HG03108 (cell line): Measurements from ENCODE around the gene ANGPT4.

Experiments used
- ATAC-seq: cut with Tn5 transposase; IDR thresholded peaks from one replicate; pipeline ENCODE4 v1.9.1; 2021; ENCODE audit warnings: moderate library complexity; ENCODE audit not compliant: unreplicated experiment

The ANGPT4 gene

GRCh38 chr20:942611-943010 is 26.5 kb upstream of the ANGPT4 start:
- no peak for ATAC-seq

DNA sequence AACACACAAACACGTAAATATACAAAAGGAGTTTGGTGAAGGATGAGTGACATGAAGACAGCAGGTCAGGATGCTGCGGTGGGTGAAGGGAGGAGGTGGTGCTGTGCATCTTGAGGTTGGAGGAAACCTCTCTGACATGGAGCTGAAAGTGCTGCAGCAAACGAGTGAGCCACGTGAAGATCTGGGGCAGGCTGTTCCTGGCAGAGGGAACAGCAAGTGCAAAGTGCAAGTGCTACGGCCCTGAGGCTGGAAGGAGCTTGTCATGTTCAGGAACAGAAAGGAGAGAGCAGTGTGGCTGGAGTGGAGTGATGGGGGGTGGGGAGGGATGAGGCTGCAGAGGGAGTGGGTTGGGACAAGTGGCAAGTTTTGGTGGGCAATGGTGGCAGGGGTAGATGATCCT is 24.8 kb upstream of the ANGPT4 start:
- ATAC-seq = no peak

DNA sequence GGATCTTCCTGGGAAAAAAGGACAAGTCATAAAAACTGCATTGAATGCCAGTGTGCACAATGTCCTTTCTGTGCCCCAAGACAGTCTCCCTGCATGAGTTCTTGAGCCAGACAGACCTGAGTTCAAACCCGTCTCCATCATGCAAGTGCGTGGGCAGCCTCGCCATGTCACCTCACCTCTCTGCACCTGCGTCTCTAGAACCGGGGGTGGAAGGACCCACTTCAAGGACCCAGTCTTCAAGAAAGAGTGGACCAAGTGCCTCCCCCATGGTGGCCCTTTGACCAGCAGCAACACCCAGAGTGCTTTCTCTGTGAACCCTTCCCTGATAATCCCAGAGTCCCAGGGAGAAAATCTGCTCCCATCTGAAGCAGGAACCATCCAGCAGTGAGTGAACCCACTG is 23.5 kb upstream of the ANGPT4 start:
- ATAC-seq = no peak

- no peak for ATAC-seq
Observed at GRCh38 chr20:934186-934840, 18.2 kb upstream of the ANGPT4 start.

- no peak for ATAC-seq
Observed at GRCh38 chr20:933029-933428, 16.9 kb upstream of the ANGPT4 start.

- ATAC-seq = no peak
Observed at GRCh38 chr20:931401-931800, 15.3 kb upstream of the ANGPT4 start.

DNA sequence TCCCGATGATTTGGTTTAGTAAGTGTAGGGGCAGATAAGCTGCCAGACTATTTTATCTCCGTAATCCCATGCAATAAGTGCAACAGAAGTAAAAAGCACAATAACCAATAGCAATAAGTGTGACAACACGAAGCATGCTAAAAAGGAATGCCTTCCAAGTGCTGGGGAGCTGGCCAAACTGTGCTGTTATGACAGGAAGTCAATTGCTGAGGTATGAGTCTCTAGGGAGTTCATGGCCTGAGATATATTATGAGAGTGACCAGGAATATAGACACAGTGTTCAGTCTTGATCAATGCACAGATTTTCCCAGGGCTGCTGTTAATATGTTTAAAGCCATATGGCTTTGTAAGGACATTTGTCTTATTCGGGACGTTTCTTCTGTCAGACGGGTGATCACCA is 10.5 kb upstream of the ANGPT4 start:
- no peak for ATAC-seq

DNA sequence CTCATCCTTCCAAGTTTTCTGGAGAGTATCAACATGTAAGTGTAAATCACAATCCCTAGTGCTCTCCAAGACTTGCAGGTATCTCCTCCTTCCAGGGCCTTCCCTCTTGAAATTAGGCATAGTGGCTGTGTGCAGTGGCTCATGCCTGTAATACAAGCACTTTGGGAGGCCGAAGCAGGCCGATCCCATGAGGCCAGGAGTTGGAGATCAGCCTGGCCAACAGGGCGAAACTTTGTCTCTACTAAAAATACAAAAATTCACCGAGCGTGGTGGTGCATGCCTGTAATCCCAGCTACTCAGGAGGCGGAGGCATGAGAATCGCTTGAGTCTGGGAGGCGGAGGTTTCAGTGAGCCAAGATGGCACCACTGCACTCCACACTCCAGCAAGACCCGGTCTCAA is 9.4 kb upstream of the ANGPT4 start:
- no peak for ATAC-seq

GRCh38 chr20:924639-925038 is 8.5 kb upstream of the ANGPT4 start:
- ATAC-seq = no peak

- no peak for ATAC-seq
Observed at GRCh38 chr20:922781-923180, 6.6 kb upstream of the ANGPT4 start.

GRCh38 chr20:921068-921467 is 4.9 kb upstream of the ANGPT4 start:
- no peak for ATAC-seq

DNA sequence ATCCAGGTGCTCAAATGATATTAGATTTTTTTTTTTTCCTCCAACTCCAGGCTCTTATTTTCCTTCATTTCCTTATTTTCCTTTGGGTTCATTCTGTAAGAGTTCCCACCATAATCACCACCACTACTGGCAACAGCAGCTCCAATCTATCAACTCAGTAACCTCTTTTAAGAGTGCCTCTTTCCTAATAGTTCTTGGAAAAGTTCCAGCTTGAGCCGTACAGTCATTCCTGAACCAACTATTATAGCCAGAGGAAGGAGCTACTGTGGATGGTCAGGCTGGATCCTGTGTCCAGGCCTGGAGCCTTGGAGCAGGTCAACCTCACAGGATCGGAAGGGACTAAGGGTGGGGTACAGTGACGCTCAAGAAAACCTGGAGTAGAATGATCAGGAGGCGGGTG is 4.2 kb upstream of the ANGPT4 start:
- ATAC-seq = no peak

GRCh38 chr20:919491-919916 is 3.4 kb upstream of the ANGPT4 start:
- no peak for ATAC-seq

- ATAC-seq = no peak
Observed at GRCh38 chr20:917416-917815, 1.3 kb upstream of the ANGPT4 start.

DNA sequence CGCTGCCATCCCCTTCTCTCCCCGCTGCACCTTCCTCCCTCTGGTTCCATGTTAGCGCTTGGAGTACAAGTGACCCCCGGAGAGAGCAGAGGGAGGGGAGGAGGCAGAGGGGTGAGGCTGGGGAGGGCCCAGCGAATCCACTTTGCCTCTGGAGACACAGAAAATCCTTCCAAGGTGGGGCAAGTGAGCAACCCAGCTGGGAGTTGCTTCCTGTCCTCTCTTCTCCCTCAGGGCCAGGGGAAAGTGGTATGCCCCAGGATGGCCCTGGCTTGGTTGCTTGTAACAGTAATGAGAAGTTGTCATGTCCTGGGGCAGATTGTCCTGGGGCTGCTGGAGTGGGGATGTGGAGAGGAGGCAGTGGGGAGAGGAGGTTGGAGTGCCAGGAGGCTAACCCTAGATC is 691 bp upstream of the ANGPT4 start:
- no peak for ATAC-seq

- ATAC-seq = no peak
Observed at GRCh38 chr20:914727-915498, 1.2 kb downstream of the ANGPT4 start.

DNA sequence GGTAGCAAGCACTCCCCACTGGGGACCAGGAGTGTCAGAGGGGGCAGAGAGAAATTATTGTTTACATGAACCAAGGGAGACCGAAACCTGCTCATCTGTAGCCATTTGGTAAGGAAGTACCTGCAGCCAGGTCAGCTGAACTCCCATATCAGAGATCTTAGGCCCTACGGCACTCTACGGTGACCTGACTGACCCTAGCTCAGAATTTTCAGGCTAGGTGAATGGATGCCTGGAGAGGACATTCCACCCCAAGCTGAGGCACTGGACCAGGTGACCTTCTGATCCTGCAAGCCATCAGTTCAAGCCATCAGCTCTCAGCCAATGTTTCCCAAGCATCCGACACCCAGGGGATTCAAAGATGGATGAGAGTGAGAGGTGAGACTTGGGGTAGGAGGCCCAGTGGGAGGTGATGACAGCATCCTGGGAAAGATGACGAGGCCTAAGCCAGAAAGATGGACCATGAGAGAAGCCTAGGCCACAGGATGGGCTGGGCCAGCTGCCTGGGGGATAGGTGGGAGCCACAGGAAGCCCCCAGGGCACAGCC is 2.8 kb downstream of the ANGPT4 start:
- no peak for ATAC-seq

DNA sequence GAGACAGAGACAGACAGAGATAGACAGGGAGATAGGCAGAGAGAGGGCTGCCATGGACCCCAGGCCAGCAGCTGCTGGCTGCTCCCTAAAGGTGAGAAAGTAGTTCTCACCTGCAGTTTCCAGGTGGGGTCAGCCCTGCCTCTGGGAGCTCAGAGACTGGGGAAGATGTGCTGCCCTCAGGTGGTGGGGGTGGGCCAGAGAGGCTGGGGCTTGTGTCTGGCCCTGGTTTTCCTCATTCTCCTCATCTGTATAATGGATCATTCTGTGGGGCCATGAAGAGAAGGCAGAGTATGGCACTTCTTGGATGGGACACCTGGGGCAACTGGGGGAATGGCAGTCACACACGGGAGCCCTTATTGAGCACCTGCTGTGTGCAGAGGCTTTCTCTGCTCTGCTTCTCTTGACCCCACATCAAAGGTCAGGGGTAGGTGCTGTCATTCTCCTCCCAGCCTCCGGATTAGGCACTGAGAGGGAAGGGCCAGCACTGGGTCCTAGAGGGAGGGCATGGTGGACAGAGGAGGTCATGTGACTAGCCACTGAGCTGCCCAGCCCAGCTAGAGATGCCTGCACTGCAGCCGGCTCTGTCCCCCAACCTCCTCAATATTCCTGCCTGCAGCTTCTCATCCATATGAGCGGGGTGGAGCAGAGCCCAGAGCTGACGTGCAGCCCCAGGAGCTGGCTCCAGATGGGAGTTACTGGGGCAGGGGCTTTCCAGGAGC is 4.1 kb downstream of the ANGPT4 start:
- no peak for ATAC-seq

DNA sequence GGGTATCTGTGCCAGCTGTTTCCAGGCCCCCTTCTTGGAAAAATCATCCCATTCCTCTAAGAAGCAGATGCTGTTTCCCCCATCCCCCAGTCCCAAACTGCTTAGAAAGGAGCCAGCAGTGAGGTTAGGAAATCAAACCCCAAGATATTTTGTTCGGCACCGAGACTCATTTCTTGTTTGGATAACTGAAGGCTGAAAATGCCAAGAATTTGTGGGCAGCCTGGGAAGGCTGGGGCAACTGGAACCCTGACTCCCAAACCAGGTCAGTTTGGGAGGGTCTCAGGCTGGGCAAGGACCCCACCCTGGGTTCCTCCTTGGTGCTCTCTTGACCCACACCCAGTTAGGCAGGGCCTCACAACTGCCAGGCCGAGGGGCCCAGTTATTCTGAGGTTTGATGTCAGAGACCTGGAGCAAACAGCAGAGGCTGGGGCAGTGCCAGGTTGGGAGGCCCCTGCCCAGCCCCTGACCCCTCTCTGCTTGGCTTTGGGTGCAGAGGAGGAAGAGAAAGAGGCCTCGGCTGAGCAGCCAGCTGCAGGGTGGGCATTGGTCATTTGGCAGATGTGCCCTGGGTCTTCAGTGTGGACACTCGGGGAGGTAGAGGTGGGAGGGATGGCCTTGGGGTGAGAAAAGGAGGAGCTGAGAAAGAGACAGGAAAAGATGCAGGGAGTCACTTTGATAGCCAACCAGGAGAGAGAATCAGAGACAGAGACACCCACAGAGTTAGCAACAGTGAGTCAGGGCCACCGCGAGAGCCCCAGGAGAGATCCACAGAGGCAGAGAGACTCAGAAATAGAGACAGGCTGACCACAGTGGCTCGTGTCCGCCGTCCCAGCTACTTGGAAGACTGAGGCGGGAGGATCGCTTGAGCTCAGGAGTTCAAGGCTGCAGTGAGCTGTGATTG is 5.0 kb downstream of the ANGPT4 start:
- no peak for ATAC-seq

GRCh38 chr20:910132-910869 is 5.8 kb downstream of the ANGPT4 start:
- ATAC-seq = no peak
